H1 (cell line): ENCODE measurements around the gene ANKRD27. TPM values are rescaled to one million over a fixed set of nuclear protein-coding genes. Genes with fewer than 3 reads are reported as not detected.

ENCODE experiments used
- RNF2 ChIP-seq: fragments of 200-900, 300-1000 bp; sonication (generic); IDR thresholded peaks from 2 replicates; pipeline ENCODE4 v1.7.1; 2016; ENCODE audit warnings: borderline replicate concordance, low read depth, mild to moderate bottlenecking, antibody characterized with exemption, low read length; ENCODE audit not compliant: poor library complexity, severe bottlenecking; ENCODE audit errors: missing control alignments
- polyA plus RNA-seq, 7 experiments: library from polyadenylated mRNA; depleted of rRNA in 3 of 7; stranded (reverse) in 5 of 7; unstranded in 2 of 7; fragments of >200 nt in 5 of 7; fragments of 200-250 nt in 2 of 7; gene quantifications; 1 replicate in 5 of 7; 2 replicates in 1 of 7; 4 replicates in 1 of 7; pipeline versions ENCODE4 v1.2.1 to v1.2.3, GENCODE V29; 2011 to 2013; ENCODE audit warnings: missing spikeins in 2 of 7, mixed read lengths in 2 of 7
- total RNA-seq: library from RNA; stranded (reverse); fragmentation: NEBNext Ultra II Directional; extraction: Animal tissue kit (Norgen Biotek cat#: 25700); gene quantifications from 2 replicates; pipeline ENCODE4 v1.2.1, GENCODE V29; 2021

The ANKRD27 gene
- total and polyA plus RNA-seq, 2 of the 8 experiments (the other 6 are each of a cell fraction or from before 2014, with no cell fraction given): 27.9 to 55.7 TPM

- no peak for TF ChIP-seq RNF2
- TF ChIP-seq, all 59 proteins: peak for 0
These were observed 36.4 kb downstream of the ANKRD27 start (continued) for GRCh38 chr19:32638625-32639024.
